IPS-20b (cell line): ENCODE data around the gene MTMR12.

Source experiments
- H3K27ac ChIP-seq: one replicate; pipeline ENCODE4 v1.5.1; 2013; ENCODE audit warnings: low read length
- H3K27me3 ChIP-seq: 2 replicates; pipeline ENCODE4 v1.6.1; 2013; ENCODE audit warnings: mild to moderate bottlenecking, low read length, inconsistent platforms; ENCODE audit not compliant: insufficient read depth
- H3K36me3 ChIP-seq: 2 replicates; pipeline ENCODE4 v1.6.1; 2013; ENCODE audit warnings: low read depth, mild to moderate bottlenecking, inconsistent platforms, low read length, moderate library complexity; ENCODE audit not compliant: insufficient read depth
- H3K4me1 ChIP-seq: 2 replicates; pipeline ENCODE4 v1.6.1; 2013; ENCODE audit warnings: mild to moderate bottlenecking, control low read depth, inconsistent platforms, low read length, moderate library complexity; ENCODE audit not compliant: insufficient read depth
- H3K4me3 ChIP-seq: 2 replicates; pipeline ENCODE4 v1.5.1; 2013; ENCODE audit warnings: mild to moderate bottlenecking, low read length, inconsistent platforms
- H3K9ac ChIP-seq: 2 replicates; pipeline ENCODE4 v1.6.1; 2013; ENCODE audit warnings: low read depth, mild to moderate bottlenecking, inconsistent platforms, low read length, moderate library complexity
- H3K9me3 ChIP-seq: 2 replicates; pipeline ENCODE4 v1.6.1; 2013; ENCODE audit warnings: mild to moderate bottlenecking, low read depth, low read length, inconsistent platforms; ENCODE audit not compliant: insufficient read depth

The MTMR12 gene

DNA sequence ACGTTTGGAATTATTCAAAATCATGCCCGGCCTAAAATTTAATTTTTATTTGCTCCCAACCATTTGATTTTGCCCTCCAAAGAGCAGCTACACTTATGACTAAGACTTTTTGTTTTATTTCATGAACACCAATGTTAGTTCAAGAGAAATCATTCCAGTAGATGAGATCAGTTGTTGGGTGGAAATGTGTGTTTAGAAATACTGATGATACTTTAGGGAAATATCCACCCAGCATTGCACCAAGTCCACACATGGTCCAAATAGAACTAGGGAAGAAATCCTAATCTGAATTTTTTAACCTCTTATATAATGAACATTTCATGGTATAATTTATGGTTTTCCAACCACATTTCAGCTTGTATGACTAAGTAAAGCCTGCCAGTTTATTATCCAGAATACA, 110.3 kb downstream of the MTMR12 start:
- Histone ChIP-seq H3K9ac (no peak overlapping the region), H3K4me1 (no peaks in the 10 kb centered on the region), H3K27ac (no peak overlapping the region), H3K27me3 (no peaks in the 10 kb centered on the region), H3K4me3 (no peak overlapping the region), H3K36me3 (no peaks in the 10 kb centered on the region), H3K9me3 (0 out of 2 replicates have a peak, but pooled peaks cover 3% of the 10 kb centered on the region)

DNA sequence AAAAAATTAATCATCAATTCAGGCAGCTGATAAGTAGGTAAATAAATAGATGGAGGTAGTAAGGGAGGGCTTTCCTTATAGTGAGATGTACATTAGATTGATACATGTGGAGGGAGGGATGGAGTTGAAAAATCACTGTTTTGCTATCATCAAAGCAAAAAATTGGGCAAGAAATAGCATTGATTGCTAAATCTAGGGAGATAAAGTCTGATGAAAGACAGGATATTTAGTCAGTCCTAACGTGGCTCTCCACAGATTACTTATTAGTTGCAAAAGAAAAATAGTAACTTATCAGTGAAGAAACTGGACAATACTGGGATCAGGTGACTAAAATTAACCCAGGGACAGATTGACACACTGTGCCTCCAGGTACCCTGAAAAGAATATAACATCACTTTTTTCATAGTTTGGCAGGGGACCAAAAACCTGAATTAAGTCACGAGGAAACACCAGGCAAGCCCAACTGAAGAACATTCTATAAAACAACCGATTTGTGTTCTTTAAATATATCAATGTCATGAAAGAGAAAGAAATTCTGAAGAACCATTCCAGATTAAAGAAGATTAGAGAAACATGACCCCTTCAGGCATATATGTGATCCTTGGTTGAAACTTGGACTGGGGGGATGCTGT, 111.5 kb downstream of the MTMR12 start:
- Histone ChIP-seq H3K27ac (no peak overlapping the region), H3K4me3 (no peak overlapping the region), H3K4me1 (no peaks in the 10 kb centered on the region), H3K9me3 (no peaks in the 10 kb centered on the region), H3K36me3 (no peaks in the 10 kb centered on the region), H3K9ac (no peak overlapping the region), H3K27me3 (no peaks in the 10 kb centered on the region)

DNA sequence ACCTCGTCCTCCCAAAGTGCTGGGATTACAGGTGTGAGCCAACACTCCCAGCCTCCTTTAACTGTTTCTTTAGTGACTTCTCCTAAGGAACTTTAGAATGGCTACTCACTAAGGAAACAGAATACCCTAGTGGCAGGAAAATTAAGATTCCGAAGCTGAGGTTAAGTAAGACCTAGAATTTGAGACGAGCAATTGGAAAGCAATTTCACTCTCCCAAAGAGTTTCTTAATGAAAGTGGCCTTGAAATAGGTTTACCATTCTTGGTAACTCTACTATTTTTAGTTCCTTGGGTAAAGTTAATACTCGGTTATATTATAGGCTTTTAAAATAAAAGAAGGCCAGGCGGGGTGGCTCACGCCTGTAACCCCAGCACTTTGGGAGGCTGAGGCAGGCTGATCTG, 115.7 kb downstream of the MTMR12 start:
- Histone ChIP-seq H3K36me3 (no peaks in the 10 kb centered on the region), H3K4me3 (no peak overlapping the region), H3K9ac (no peak overlapping the region), H3K27ac (no peak overlapping the region), H3K9me3 (no peaks in the 10 kb centered on the region), H3K4me1 (no peaks in the 10 kb centered on the region), H3K27me3 (no peaks in the 10 kb centered on the region)

DNA sequence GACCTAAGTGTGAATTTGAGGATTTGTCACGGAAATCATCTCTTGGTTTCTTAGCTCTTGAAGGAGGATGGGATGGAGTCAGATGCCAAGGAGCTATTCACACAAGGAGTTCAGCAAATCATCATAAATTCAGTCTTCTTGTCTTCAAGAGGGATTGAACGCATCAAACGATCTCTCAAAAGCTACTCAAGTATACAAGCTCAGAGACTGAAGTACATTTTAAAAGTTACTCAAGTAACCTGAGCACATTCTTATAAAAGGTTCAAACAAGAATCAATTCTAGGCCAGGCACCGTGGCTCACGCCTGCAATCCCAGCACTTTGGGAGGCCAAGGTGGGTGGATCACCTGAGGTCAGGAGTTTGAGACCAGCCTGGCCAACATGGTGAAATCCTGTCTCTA, 117.5 kb downstream of the MTMR12 start:
- no peaks in the 10 kb centered on the region for H3K4me1 ChIP-seq

DNA sequence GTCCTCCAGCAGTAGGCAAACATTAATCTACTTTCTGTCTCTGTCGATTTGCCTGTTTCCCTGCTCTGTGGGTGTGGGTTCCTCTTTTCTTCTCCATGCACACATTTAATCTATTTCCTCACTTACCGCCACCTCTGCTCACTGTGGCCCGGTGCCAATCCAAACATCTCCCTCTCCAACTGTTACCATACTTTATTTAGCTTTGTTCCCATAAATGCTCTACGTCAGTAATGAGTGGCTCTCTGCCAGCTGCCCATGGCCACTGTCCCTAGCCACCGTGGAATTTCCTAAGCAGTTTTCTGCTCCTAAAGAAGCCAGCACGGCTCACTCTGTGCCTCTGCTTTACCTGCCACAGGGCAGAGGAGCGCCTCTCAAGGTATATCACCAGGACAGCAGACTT, 119.1 kb downstream of the MTMR12 start:
- H3K4me1 ChIP-seq: no peaks in the 10 kb centered on the region
- no peaks in the 10 kb centered on the region for H3K27me3 ChIP-seq
- no peak overlapping the region for H3K9ac ChIP-seq
- no peak overlapping the region for H3K27ac ChIP-seq
- no peak overlapping the region for H3K4me3 ChIP-seq
- no peaks in the 10 kb centered on the region for H3K9me3 ChIP-seq
- no peaks in the 10 kb centered on the region for H3K36me3 ChIP-seq

More for the DNA sequence above, 117.5 kb downstream of the MTMR12 start:
- Histone ChIP-seq H3K27me3 (no peaks in the 10 kb centered on the region), H3K9me3 (no peaks in the 10 kb centered on the region), H3K9ac (no peak overlapping the region), H3K4me3 (no peak overlapping the region), H3K27ac (no peak overlapping the region), H3K36me3 (no peaks in the 10 kb centered on the region)

DNA sequence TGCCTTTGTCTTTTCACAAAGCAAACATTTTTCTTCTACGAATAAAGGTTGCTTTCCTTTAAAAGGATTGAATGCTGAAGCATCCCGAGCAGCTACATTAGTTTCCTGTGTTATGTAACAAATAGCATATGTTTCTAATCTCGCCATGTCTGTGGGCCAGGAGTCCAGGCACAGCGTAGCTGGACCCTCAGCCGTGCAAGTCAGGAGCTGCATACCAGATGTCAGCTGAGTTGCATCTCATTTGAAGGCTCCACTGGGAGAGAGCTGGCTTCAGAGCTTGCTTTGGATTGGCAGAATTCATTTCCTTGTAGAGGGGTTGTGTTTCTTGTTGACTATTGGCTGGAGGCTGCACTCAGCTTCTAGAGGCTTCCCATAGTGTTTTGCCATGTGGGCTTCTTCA, 122.6 kb downstream of the MTMR12 start:
- Histone ChIP-seq H3K36me3 (no peaks in the 10 kb centered on the region), H3K27ac (no peak overlapping the region), H3K4me3 (no peak overlapping the region), H3K27me3 (no peaks in the 10 kb centered on the region), H3K9me3 (peaks cover 6% of the 10 kb centered on the region), H3K9ac (no peak overlapping the region), H3K4me1 (no peaks in the 10 kb centered on the region)

DNA sequence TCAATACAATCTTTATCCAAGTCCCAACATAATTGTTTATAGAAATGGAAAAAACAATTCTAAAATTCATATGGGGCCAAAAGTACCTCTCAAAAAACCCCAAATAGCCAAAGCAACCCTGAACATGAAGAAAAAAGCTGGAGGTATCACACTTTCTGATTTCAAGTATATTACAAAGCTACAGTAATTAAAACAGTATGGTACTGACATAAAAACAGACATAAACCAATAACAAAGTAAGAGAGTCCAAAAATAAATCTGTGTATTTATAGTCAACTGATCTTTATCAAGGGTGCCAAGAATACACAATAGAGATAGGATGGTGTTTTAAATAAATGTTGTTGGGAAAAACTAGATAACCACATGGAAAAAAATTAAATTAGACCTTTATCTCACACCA, 125.1 kb downstream of the MTMR12 start:
- Histone ChIP-seq H3K27ac (no peak overlapping the region), H3K9me3 (peaks cover 6% of the 10 kb centered on the region), H3K4me1 (no peaks in the 10 kb centered on the region), H3K9ac (no peak overlapping the region), H3K36me3 (no peaks in the 10 kb centered on the region), H3K27me3 (no peaks in the 10 kb centered on the region), H3K4me3 (no peak overlapping the region)

DNA sequence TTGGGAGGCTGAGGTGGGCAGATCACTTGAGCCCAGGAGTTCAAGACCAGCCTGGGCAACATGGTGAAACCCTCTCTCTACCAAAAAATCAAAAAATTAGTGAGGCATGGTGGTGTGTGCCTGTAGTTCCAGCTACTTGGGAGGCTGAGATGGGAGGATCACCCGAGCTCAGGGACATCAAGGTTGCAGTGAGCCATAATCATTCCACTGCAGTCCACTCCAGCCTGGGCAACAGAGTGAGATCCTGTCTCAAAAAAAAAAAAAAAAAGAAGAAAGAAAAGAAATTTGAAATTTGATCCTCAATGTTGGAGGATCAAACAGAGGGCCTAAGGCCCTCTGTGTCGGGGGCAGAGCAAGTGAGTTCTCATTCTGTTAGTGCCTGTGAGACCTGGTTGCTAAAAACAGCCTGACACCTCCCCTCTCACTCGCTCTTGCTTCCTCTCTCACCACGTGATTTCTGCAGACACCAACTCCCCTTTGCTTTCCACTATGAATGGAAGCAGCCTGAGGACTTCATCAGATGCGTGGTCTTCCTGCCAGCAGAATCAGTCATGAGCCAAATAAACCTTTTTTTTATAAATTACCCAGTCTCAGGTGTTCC, 130.2 kb downstream of the MTMR12 start:
- Histone ChIP-seq H3K4me3 (no peak overlapping the region), H3K4me1 (no peaks in the 10 kb centered on the region), H3K36me3 (no peaks in the 10 kb centered on the region), H3K9ac (no peak overlapping the region), H3K27me3 (no peaks in the 10 kb centered on the region), H3K27ac (no peak overlapping the region), H3K9me3 (peaks cover 2% of the 10 kb centered on the region)
